ENCODE results near the gene HTR2A. TPM values are rescaled to one million over a fixed set of nuclear protein-coding genes. Genes with fewer than 3 reads are reported as not detected.

Gene HTR2A
- total RNA-seq, 6 experiments from 2014 or later, result 0.04 TPM; not detected in 5

- no peaks in the 10 kb centered on the region for H3K9me3 ChIP-seq
- peak in 1 of 4 donors; percentile 35 for ATAC-seq
- DNase-seq, result no peak
- H3K4me3 ChIP-seq, result no peak overlapping the region
- no peak overlapping the region for H3K27ac ChIP-seq
- H3K4me1 ChIP-seq, result peaks cover 0 to 4% (median 1%) of the 10 kb centered on the region in 4 donors
- no peaks in the 10 kb centered on the region for H3K36me3 ChIP-seq
- TF ChIP-seq POLR2A (IDR thresholded peaks at IDR 0.05) (no peak), CTCF (IDR thresholded peaks at IDR 0.05) (no peak)
- intact Hi-C loops (cut with DNase I), result no loop called here
- H3K27me3 ChIP-seq, result no peaks in the 10 kb centered on the region
- WGBS (ENCODE audit: insufficient coverage, low coverage, low lambda C conversion rate, missing lambda C conversion rate), result no CpG with 5 or more reads among the region's 13 CpGs
These were observed 78.9 kb downstream of the HTR2A start for GRCh38 chr13:46817838-46818476.

GRCh38 chr13:46817095-46817494, 79.8 kb downstream of the HTR2A start:
- WGBS (ENCODE audit: insufficient coverage, low coverage, low lambda C conversion rate, missing lambda C conversion rate), result 77% methylated on average over 1 of the region's 1 CpG
- ATAC-seq, result peak; percentile 50 to 83 (median 64)
- Histone ChIP-seq H3K36me3 (no peaks in the 10 kb centered on the region), H3K27me3 (no peaks in the 10 kb centered on the region), H3K27ac (no peak overlapping the region), H3K9me3 (peaks cover 0 to 2% (median 0%) of the 10 kb centered on the region in 4 donors), H3K4me1 (peaks cover 0 to 4% (median 1%) of the 10 kb centered on the region in 4 donors), H3K4me3 (no peak overlapping the region)
- no peak for DNase-seq
- intact Hi-C loops (cut with DNase I), result no loop called here
- TF ChIP-seq CTCF (IDR thresholded peaks at IDR 0.05) (no peak), POLR2A (IDR thresholded peaks at IDR 0.05) (no peak)

GRCh38 chr13:46816371-46816770, 80.5 kb downstream of the HTR2A start:
- no peak for DNase-seq
- H3K4me3 ChIP-seq, result no peak overlapping the region
- no peaks in the 10 kb centered on the region for H3K27me3 ChIP-seq
- intact Hi-C loops (cut with DNase I), result no loop called here
- WGBS (ENCODE audit: insufficient coverage, low coverage, low lambda C conversion rate, missing lambda C conversion rate), result 85% methylated on average over 1 of the region's 1 CpG
- no peak overlapping the region for H3K27ac ChIP-seq
- H3K9me3 ChIP-seq, result peaks cover 0 to 2% (median 0%) of the 10 kb centered on the region in 4 donors
- no peak for TF ChIP-seq CTCF (IDR thresholded peaks at IDR 0.05)
- TF ChIP-seq POLR2A (IDR thresholded peaks at IDR 0.05), result no peak
- H3K36me3 ChIP-seq, result no peaks in the 10 kb centered on the region
- ATAC-seq, result peak in 1 of 4 donors; percentile 6
- peaks cover 0 to 4% (median 1%) of the 10 kb centered on the region in 4 donors for H3K4me1 ChIP-seq

- Histone ChIP-seq H3K9me3 (peaks cover 0 to 2% (median 0%) of the 10 kb centered on the region in 4 donors), H3K4me1 (peaks cover 0 to 4% (median 1%) of the 10 kb centered on the region in 4 donors), H3K27ac (no peak overlapping the region), H3K27me3 (no peaks in the 10 kb centered on the region), H3K36me3 (no peaks in the 10 kb centered on the region), H3K4me3 (no peak overlapping the region)
- intact Hi-C loops (cut with DNase I), result no loop called here
- DNase-seq (no peak), ATAC-seq (no peak)
- TF ChIP-seq POLR2A (IDR thresholded peaks at IDR 0.05) (no peak), CTCF (IDR thresholded peaks at IDR 0.05) (no peak)
These were observed 84.5 kb downstream of the HTR2A start for GRCh38 chr13:46812301-46812797.
